ENCODE data around the gene SSRP1. TPM values are rescaled to one million over a fixed set of nuclear protein-coding genes. Genes with fewer than 3 reads are reported as not detected.

The SSRP1 gene
- total and polyA plus RNA-seq, 2 of the 13 experiments (the other 11 are each of a cell fraction or from before 2014, with no cell fraction given), result 93.6 to 129 TPM

DNA sequence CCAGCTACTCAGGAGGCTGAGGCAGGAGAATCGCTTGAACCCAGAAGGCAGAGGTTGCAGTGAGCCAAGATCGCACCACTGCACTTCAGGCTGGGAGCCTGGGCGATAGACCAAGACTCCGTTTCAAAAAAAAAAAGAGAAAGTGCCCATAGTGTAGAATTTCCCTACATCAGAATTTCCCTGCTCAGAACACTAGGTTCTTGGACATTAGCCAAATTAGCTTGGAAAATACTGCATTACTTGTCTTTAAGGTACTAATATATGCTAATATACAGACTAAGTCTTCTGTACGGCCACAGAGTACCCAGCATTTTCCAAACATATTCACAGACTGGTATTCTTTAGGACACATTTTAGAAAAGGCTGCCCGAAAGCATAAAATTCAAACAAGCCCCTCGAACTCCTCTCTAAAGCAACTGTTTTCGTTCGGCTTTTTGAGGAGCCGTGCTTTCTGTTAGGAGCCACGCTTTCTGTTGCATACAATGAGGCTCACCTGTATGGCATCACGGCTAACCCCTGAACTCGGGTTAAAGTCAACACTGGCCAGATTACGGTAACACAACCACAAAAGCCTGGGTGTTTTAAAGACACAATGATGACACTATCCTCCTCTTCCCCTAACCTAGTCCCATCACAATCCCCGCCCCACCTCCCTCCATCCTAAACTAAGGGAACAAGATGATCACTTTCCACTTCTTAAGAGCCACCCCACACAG, 29.4 kb downstream of the SSRP1 start (continued):
- TF ChIP-seq ASH2L (IDR thresholded peaks at IDR 0.05; ENCODE audit: insufficient read length, low read depth, low read length) (peak; percentile 38), ZBTB21 (CRISPR knock-in tag; IDR thresholded peaks at IDR 0.05) (0 out of 2 replicates have a peak, but pooled peaks have one; percentile 35), ZNF556 (CRISPR knock-in tag; IDR thresholded peaks at IDR 0.05; ENCODE audit: borderline replicate concordance) (no peak), ZNF432 (CRISPR knock-in tag; IDR thresholded peaks at IDR 0.05; ENCODE audit: borderline replicate concordance) (no peak), BHLHE40 (IDR thresholded peaks at IDR 0.05; ENCODE audit: low read length) (no peak), ARHGAP35 (CRISPR knock-in tag; IDR thresholded peaks at IDR 0.05; ENCODE audit: borderline replicate concordance) (no peak), HDAC2 (CRISPR knock-in tag; IDR thresholded peaks at IDR 0.05) (peak; percentile 43), GPN1 (CRISPR knock-in tag; IDR thresholded peaks at IDR 0.05; ENCODE audit: borderline replicate concordance) (no peak), NCOA2 (CRISPR knock-in tag; IDR thresholded peaks at IDR 0.05) (0 out of 2 replicates have a peak, but pooled peaks have one; percentile 30), PCBP1 (IDR thresholded peaks at IDR 0.05; ENCODE audit: borderline replicate concordance, low read depth, low read length) (no peak), SOX5 (CRISPR knock-in tag; IDR thresholded peaks at IDR 0.05; ENCODE audit: borderline replicate concordance) (peak; percentile 69), EP300 (IDR thresholded peaks at IDR 0.05; ENCODE audit: low read depth in 2 of 2, low read length in 2 of 2) (peak in 1 of 2 experiments; percentile 53; a peak in 1 of 4 replicates), EP300 (CRISPR knock-in tag; IDR thresholded peaks at IDR 0.05; ENCODE audit: borderline replicate concordance) (no peak), JARID2 (CRISPR knock-in tag; IDR thresholded peaks at IDR 0.05; ENCODE audit: insufficient replicate concordance) (no peak), GATAD2A (CRISPR knock-in tag; IDR thresholded peaks at IDR 0.05) (peak; percentile 50; the same call in 1 of the 2 replicates)
- TF ChIP-seq, protein P1, sequence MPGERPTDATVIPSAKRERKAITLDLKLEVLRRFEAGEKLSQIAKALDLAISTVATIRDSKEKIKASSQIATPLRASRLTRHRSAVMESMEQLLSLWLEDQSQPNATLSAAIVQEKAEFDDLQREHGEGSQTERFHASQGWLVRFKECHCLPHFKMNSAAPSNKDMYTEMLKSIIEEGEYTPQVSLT (CRISPR knock-in tag; IDR thresholded peaks at IDR 0.05; ENCODE audit: borderline replicate concordance, low read depth), result no peak
- TF ChIP-seq, protein P2, sequence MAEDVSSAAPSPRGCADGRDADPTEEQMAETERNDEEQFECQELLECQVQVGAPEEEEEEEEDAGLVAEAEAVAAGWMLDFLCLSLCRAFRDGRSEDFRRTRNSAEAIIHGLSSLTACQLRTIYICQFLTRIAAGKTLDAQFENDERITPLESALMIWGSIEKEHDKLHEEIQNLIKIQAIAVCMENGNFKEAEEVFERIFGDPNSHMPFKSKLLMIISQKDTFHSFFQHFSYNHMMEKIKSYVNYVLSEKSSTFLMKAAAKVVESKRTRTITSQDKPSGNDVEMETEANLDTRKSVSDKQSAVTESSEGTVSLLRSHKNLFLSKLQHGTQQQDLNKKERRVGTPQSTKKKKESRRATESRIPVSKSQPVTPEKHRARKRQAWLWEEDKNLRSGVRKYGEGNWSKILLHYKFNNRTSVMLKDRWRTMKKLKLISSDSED (CRISPR knock-in tag; IDR thresholded peaks at IDR 0.05), result no peak
- TF ChIP-seq, protein P3, sequence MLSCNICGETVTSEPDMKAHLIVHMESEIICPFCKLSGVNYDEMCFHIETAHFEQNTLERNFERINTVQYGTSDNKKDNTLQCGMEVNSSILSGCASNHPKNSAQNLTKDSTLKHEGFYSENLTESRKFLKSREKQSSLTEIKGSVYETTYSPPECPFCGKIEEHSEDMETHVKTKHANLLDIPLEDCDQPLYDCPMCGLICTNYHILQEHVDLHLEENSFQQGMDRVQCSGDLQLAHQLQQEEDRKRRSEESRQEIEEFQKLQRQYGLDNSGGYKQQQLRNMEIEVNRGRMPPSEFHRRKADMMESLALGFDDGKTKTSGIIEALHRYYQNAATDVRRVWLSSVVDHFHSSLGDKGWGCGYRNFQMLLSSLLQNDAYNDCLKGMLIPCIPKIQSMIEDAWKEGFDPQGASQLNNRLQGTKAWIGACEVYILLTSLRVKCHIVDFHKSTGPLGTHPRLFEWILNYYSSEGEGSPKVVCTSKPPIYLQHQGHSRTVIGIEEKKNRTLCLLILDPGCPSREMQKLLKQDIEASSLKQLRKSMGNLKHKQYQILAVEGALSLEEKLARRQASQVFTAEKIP (CRISPR knock-in tag; IDR thresholded peaks at IDR 0.05; ENCODE audit: borderline replicate concordance), result no peak
- TF ChIP-seq, protein P4, sequence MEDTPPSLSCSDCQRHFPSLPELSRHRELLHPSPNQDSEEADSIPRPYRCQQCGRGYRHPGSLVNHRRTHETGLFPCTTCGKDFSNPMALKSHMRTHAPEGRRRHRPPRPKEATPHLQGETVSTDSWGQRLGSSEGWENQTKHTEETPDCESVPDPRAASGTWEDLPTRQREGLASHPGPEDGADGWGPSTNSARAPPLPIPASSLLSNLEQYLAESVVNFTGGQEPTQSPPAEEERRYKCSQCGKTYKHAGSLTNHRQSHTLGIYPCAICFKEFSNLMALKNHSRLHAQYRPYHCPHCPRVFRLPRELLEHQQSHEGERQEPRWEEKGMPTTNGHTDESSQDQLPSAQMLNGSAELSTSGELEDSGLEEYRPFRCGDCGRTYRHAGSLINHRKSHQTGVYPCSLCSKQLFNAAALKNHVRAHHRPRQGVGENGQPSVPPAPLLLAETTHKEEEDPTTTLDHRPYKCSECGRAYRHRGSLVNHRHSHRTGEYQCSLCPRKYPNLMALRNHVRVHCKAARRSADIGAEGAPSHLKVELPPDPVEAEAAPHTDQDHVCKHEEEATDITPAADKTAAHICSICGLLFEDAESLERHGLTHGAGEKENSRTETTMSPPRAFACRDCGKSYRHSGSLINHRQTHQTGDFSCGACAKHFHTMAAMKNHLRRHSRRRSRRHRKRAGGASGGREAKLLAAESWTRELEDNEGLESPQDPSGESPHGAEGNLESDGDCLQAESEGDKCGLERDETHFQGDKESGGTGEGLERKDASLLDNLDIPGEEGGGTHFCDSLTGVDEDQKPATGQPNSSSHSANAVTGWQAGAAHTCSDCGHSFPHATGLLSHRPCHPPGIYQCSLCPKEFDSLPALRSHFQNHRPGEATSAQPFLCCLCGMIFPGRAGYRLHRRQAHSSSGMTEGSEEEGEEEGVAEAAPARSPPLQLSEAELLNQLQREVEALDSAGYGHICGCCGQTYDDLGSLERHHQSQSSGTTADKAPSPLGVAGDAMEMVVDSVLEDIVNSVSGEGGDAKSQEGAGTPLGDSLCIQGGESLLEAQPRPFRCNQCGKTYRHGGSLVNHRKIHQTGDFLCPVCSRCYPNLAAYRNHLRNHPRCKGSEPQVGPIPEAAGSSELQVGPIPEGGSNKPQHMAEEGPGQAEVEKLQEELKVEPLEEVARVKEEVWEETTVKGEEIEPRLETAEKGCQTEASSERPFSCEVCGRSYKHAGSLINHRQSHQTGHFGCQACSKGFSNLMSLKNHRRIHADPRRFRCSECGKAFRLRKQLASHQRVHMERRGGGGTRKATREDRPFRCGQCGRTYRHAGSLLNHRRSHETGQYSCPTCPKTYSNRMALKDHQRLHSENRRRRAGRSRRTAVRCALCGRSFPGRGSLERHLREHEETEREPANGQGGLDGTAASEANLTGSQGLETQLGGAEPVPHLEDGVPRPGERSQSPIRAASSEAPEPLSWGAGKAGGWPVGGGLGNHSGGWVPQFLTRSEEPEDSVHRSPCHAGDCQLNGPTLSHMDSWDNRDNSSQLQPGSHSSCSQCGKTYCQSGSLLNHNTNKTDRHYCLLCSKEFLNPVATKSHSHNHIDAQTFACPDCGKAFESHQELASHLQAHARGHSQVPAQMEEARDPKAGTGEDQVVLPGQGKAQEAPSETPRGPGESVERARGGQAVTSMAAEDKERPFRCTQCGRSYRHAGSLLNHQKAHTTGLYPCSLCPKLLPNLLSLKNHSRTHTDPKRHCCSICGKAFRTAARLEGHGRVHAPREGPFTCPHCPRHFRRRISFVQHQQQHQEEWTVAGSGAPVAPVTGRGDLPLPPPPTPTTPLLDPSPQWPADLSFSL (CRISPR knock-in tag; IDR thresholded peaks at IDR 0.05), result peak; percentile 95

Measured in HepG2 (cell line).